ENCODE measurements around the gene PRPF6. TPM values are rescaled to one million over a fixed set of nuclear protein-coding genes. Genes with fewer than 3 reads are reported as not detected.

Gene PRPF6
- total RNA-seq, 1 experiment from 2014 or later = 88.4 TPM

DNA sequence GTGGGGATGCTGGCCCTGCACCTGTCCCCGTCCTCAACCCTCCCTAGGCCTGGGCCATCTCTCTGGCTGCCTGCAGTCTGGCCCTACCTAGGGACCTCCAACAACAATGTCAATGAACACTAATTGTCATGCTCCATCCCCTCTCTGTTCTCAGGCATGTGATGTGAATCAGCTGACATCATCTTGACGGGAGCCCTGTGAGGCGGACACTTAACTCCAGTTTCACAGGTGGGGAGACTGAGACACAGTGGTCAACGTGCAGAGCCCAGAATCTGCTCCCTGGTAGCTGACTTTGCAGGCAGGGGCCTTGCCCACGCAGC, 81.3 kb downstream of the PRPF6 start:
- Histone ChIP-seq H3K27ac (ENCODE audit: low read length) (peak overlapping the region; percentile 90), H3K36me3 (ENCODE audit: control insufficient read depth, insufficient read depth, low read length) (no peaks in the 10 kb centered on the region), H3K27me3 (ENCODE audit: control insufficient read depth, insufficient read depth, low read length) (no peaks in the 10 kb centered on the region), H3K4me1 (ENCODE audit: control insufficient read depth, insufficient read depth, low read length) (peaks cover 37% of the 10 kb centered on the region), H3K9me3 (ENCODE audit: control insufficient read depth, insufficient read depth, low read depth, low read length) (no peaks in the 10 kb centered on the region), H3K4me3 (ENCODE audit: low read depth in 2 of 2, low read length in 2 of 2) (peak overlapping the region; percentile 51 to 67)
- POLR2A ChIA-PET = no interaction called here
- TF ChIP-seq POLR2AphosphoS5 (IDR thresholded peaks at IDR 0.05; ENCODE audit: low read depth, low read length) = no peak
- no peak for TF ChIP-seq SIN3A (IDR thresholded peaks at IDR 0.05; ENCODE audit: borderline replicate concordance, insufficient read depth, low read depth, low read length)
- TF ChIP-seq, protein P1, sequence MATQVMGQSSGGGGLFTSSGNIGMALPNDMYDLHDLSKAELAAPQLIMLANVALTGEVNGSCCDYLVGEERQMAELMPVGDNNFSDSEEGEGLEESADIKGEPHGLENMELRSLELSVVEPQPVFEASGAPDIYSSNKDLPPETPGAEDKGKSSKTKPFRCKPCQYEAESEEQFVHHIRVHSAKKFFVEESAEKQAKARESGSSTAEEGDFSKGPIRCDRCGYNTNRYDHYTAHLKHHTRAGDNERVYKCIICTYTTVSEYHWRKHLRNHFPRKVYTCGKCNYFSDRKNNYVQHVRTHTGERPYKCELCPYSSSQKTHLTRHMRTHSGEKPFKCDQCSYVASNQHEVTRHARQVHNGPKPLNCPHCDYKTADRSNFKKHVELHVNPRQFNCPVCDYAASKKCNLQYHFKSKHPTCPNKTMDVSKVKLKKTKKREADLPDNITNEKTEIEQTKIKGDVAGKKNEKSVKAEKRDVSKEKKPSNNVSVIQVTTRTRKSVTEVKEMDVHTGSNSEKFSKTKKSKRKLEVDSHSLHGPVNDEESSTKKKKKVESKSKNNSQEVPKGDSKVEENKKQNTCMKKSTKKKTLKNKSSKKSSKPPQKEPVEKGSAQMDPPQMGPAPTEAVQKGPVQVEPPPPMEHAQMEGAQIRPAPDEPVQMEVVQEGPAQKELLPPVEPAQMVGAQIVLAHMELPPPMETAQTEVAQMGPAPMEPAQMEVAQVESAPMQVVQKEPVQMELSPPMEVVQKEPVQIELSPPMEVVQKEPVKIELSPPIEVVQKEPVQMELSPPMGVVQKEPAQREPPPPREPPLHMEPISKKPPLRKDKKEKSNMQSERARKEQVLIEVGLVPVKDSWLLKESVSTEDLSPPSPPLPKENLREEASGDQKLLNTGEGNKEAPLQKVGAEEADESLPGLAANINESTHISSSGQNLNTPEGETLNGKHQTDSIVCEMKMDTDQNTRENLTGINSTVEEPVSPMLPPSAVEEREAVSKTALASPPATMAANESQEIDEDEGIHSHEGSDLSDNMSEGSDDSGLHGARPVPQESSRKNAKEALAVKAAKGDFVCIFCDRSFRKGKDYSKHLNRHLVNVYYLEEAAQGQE (IDR thresholded peaks at IDR 0.05; ENCODE audit: insufficient read depth in 1 of 2, low read depth in 2 of 2, low read length in 1 of 2) = no peak
- TF ChIP-seq TCF7L2 (IDR thresholded peaks at IDR 0.05; ENCODE audit: low read depth, low read length) = no peak
- TF ChIP-seq, protein P2, sequence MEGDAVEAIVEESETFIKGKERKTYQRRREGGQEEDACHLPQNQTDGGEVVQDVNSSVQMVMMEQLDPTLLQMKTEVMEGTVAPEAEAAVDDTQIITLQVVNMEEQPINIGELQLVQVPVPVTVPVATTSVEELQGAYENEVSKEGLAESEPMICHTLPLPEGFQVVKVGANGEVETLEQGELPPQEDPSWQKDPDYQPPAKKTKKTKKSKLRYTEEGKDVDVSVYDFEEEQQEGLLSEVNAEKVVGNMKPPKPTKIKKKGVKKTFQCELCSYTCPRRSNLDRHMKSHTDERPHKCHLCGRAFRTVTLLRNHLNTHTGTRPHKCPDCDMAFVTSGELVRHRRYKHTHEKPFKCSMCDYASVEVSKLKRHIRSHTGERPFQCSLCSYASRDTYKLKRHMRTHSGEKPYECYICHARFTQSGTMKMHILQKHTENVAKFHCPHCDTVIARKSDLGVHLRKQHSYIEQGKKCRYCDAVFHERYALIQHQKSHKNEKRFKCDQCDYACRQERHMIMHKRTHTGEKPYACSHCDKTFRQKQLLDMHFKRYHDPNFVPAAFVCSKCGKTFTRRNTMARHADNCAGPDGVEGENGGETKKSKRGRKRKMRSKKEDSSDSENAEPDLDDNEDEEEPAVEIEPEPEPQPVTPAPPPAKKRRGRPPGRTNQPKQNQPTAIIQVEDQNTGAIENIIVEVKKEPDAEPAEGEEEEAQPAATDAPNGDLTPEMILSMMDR (IDR thresholded peaks at IDR 0.05) = no peak
- intact Hi-C loops (cut with micrococcal nuclease; ENCODE audit: unreplicated experiment) (no loop called here), in situ Hi-C loops (cut with HindIII; ENCODE audit: low pct_unique_long_range_greater_than_20kb, low sequenced_read_pairs) (no loop called here)
- BruUV-seq (replicated peaks) = no TSS peak
- CTCF ChIA-PET = interaction anchor here (1.0 kb wide), 2 partner anchors 21 to 24 kb away, joined by 3 to 4 read pairs; no protein-coding TSS in a partner anchor
- no peak for ATAC-seq
- no peak for DNase-seq (ENCODE audit: low read depth, low spot score)

DNA sequence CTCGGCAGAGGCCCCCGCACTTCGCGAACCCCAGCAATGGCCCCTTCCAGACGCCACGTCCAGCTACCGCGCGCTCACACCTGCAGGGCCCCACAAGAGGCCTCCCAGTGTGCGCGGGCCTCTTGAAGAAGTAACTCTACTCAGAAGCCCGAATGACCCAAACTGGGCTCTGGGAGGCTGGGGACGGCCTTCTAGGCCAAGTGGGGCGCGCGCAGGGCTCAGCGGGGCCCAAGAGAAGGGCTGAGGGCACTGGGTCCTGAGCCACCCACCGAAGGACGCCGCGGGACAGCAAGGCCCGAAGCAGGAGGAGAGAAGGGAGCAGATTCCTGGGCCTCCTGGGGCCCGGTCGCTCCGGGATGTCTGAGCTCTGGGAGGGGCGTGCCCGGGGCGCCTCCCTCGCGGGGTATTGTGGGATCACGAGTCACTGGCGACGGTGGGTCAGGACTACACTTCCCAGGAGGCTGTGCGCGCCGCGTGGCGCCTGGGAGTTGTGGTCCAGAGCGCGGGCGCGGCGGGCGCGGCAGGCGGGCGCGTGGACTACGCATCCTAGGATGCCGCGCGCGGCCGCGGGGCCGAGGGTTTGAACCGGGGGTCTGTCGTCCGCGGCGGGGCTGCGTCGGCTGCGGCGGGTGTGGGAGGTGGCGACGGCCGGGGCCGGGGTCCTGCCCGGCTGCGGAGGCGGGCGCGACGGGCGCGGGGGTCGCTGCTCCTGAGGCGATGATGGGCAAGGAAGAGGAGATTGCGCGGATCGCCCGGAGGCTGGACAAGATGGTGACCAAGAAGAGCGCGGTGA, 81.9 kb downstream of the PRPF6 start, which contains the start of gene TCEA2:
TCEA2 (plus strand) TSS at position 603 of the 793 bp plus-strand sequence; CDS start at position 718, 115 bp downstream.
- Histone ChIP-seq H3K9me3 (ENCODE audit: control insufficient read depth, insufficient read depth, low read depth, low read length) (no peaks in the 10 kb centered on the region), H3K27ac (ENCODE audit: low read length) (peak within 1 kb of the TSS; percentile 90), H3K4me1 (ENCODE audit: control insufficient read depth, insufficient read depth, low read length) (peaks cover 35% of the 10 kb centered on the region), H3K4me3 (ENCODE audit: low read depth in 2 of 2, low read length in 2 of 2) (peak within 1 kb of the TSS; percentile 67 to 72), H3K36me3 (ENCODE audit: control insufficient read depth, insufficient read depth, low read length) (no peaks in the 10 kb centered on the region), H3K27me3 (ENCODE audit: control insufficient read depth, insufficient read depth, low read length) (no peaks in the 10 kb centered on the region)
- no TSS peak for BruUV-seq (replicated peaks)
- TF ChIP-seq, protein P2 (IDR thresholded peaks at IDR 0.05) = no peak
- peak; percentile 59; the same call in 1 of the 2 replicates for TF ChIP-seq TCF7L2 (IDR thresholded peaks at IDR 0.05; ENCODE audit: low read depth, low read length)
- TF ChIP-seq POLR2AphosphoS5 (IDR thresholded peaks at IDR 0.05; ENCODE audit: low read depth, low read length) = peak; percentile 86
- TF ChIP-seq, protein P1 (IDR thresholded peaks at IDR 0.05; ENCODE audit: insufficient read depth in 1 of 2, low read depth in 2 of 2, low read length in 1 of 2) = 0 out of 4 replicates have a peak, but pooled peaks of 1 of the 2 experiments have one; percentile 58
- peak; percentile 81; the same call in 1 of the 2 replicates for TF ChIP-seq SIN3A (IDR thresholded peaks at IDR 0.05; ENCODE audit: borderline replicate concordance, insufficient read depth, low read depth, low read length)
- DNase-seq (ENCODE audit: low read depth, low spot score) (peak; percentile 75), ATAC-seq (peak; percentile 94)
- intact Hi-C loops (cut with micrococcal nuclease; ENCODE audit: unreplicated experiment) = no loop called here
- CTCF ChIA-PET = interaction anchor here (1.0 kb wide), 2 partner anchors 21 to 24 kb away, joined by 3 to 4 read pairs; no protein-coding TSS in a partner anchor
- POLR2A ChIA-PET = interaction anchor here (0.6 kb wide), 1 partner anchor 142 kb away, joined by 5 read pairs; no protein-coding TSS in a partner anchor
- in situ Hi-C loops (cut with HindIII; ENCODE audit: low pct_unique_long_range_greater_than_20kb, low sequenced_read_pairs) = no loop called here
